GM12878 (cell line): ENCODE data around the gene SARM1. TPM values are rescaled to one million over a fixed set of nuclear protein-coding genes. Genes with fewer than 3 reads are reported as not detected.

Experiments used
- ATAC-seq: fragments of 200-7000 bp; cut with Tn5 transposase; 3 replicates; pipeline ENCODE4 v1.9.1; 2020; ENCODE audit warnings: mild to moderate bottlenecking, moderate library complexity
- BruUV-seq: library from RNA; stranded (reverse); fragments of 400-500 nt; replicated peaks from 2 replicates; lab custom pipeline; 2021; lab: Mats Ljungman, UMichigan
- CTCF ChIA-PET: fragments of 300-600 bp; sonication (Branson Sonifier 250); formaldehyde crosslinking; extraction: SDS; loops from one replicate; lab custom pipeline; 2021; ENCODE audit warnings: inconsistent platforms; lab: Yijun Ruan, JAX
- POLR2A ChIA-PET: fragments of 350-600 bp; formaldehyde crosslinking; extraction: SDS; loops from one replicate; lab custom pipeline; 2021; ENCODE audit warnings: inconsistent platforms; lab: Charles Lee
- RAD21 ChIA-PET: fragments of 300-600 bp; sonication (Branson Sonifier 250); formaldehyde crosslinking; loops from one replicate; lab custom pipeline; 2023; ENCODE audit warnings: antibody characterized with exemption; ENCODE audit not compliant: unreplicated experiment; lab: Charles Lee
- SMC1A ChIA-PET: fragments of 300-600 bp; sonication (Branson Sonifier 250); formaldehyde crosslinking; loops from one replicate; lab custom pipeline; 2023; ENCODE audit not compliant: unreplicated experiment, uncharacterized antibody; lab: Charles Lee
- DNase-seq: peaks from one replicate; pipeline ENCODE4 v3.0.0-alpha.2; 2011; ENCODE audit warnings: low read depth, low spot score
- FAIRE-seq: peaks from 3 replicates; lab custom pipeline; 2011; peaks lifted over from hg19 to GRCh38; lab: Jason Lieb, UNC
- H2AFZ ChIP-seq: 2 replicates; pipeline ENCODE4 v1.6.0; 2011; ENCODE audit warnings: low read depth, low read length, control low read depth; ENCODE audit not compliant: control insufficient read depth
- H3K27ac ChIP-seq: 2 replicates; pipeline ENCODE4 v1.5.1; 2011; ENCODE audit warnings: control low read depth; ENCODE audit not compliant: control insufficient read depth, insufficient read depth
- H3K27me3 ChIP-seq, 2 experiments: replicated peaks in 1 of 2; 2 replicates each; pipeline versions ENCODE4 v1.6.0 to v1.6.1; 2011; ENCODE audit warnings: low read length in 1 of 2; ENCODE audit not compliant: control insufficient read depth in 2 of 2, insufficient read depth in 2 of 2
- H3K36me3 ChIP-seq, 2 experiments: 2 replicates each; pipeline ENCODE4 v1.5.1; 2011; ENCODE audit warnings: low read length in 1 of 2; ENCODE audit not compliant: control insufficient read depth in 2 of 2, insufficient read depth in 2 of 2
- H3K4me1 ChIP-seq: 2 replicates; pipeline ENCODE4 v1.6.1; 2011; ENCODE audit warnings: mild to moderate bottlenecking, low read length, moderate library complexity, mixed read lengths; ENCODE audit not compliant: control insufficient read depth, insufficient read depth
- H3K4me2 ChIP-seq: 2 replicates; pipeline ENCODE4 v1.6.0; 2011; ENCODE audit warnings: control low read depth; ENCODE audit not compliant: control insufficient read depth, insufficient read depth
- H3K4me3 ChIP-seq: fragments of 200-600 bp; sonication (generic); 2 replicates; pipeline ENCODE4 v1.5.1; 2016
- H3K79me2 ChIP-seq: 2 replicates; pipeline ENCODE4 v1.6.0; 2011; ENCODE audit warnings: low read length; ENCODE audit not compliant: control insufficient read depth, insufficient read depth
- H3K9ac ChIP-seq: 2 replicates; pipeline ENCODE4 v1.8.0; 2011; ENCODE audit warnings: low read length, control low read depth, mixed read lengths; ENCODE audit not compliant: control insufficient read depth, insufficient read depth
- H3K9me3 ChIP-seq: replicated peaks from 3 replicates; pipeline ENCODE4 v1.5.1; 2011; ENCODE audit warnings: mild to moderate bottlenecking, low read length; ENCODE audit not compliant: control insufficient read depth, insufficient read depth
- H4K20me1 ChIP-seq: 2 replicates; pipeline ENCODE4 v1.6.0; 2011; ENCODE audit not compliant: control insufficient read depth, insufficient read depth
- CBFB ChIP-seq: IDR thresholded peaks from 2 replicates; pipeline ENCODE4 v1.6.1; 2016; ENCODE audit warnings: antibody characterized with exemption, low read depth
- CUX1 ChIP-seq: IDR thresholded peaks from 2 replicates; pipeline ENCODE4 v1.6.1; 2012; ENCODE audit warnings: improper control_type of control experiment, low read depth, low read length; ENCODE audit not compliant: insufficient replicate concordance
- EGR1 ChIP-seq, 2 experiments: IDR thresholded peaks; 1 replicate in 1 of 2; 2 replicates in 1 of 2; pipeline ENCODE4 v1.6.1; 2011 to 2012; ENCODE audit warnings: low read depth in 2 of 2, low read length in 2 of 2, borderline replicate concordance in 1 of 2, mild to moderate bottlenecking in 1 of 2, moderate library complexity in 1 of 2
- GATAD2B ChIP-seq: fragments of 450-650 bp; conservative IDR thresholded peaks from 2 replicates; pipeline ENCODE4 v1.6.1; 2017; ENCODE audit warnings: low read depth, mild to moderate bottlenecking, moderate library complexity
- HDAC2 ChIP-seq: fragments of 200-600 bp; sonication (generic); IDR thresholded peaks from 2 replicates; pipeline ENCODE4 v1.6.1; 2017
- KDM1A ChIP-seq: fragments of 200-600 bp; sonication (generic); IDR thresholded peaks from 2 replicates; pipeline ENCODE4 v1.6.1; 2016; ENCODE audit warnings: borderline replicate concordance
- MAX ChIP-seq: IDR thresholded peaks from 2 replicates; pipeline ENCODE4 v1.6.1; 2012; ENCODE audit warnings: low read depth, low read length, improper control_type of control experiment
- NR2C1 ChIP-seq: fragments of 450-650 bp; IDR thresholded peaks from 2 replicates; pipeline ENCODE4 v1.6.1; 2017; ENCODE audit warnings: antibody characterized with exemption, mild to moderate bottlenecking, moderate library complexity
- PAX8 ChIP-seq: fragments of 450-650 bp; IDR thresholded peaks from 2 replicates; pipeline ENCODE4 v1.6.1; 2017; ENCODE audit warnings: mild to moderate bottlenecking, moderate library complexity
- POLR2AphosphoS5 ChIP-seq: IDR thresholded peaks from 2 replicates; pipeline ENCODE4 v1.6.1; 2011; ENCODE audit warnings: mild to moderate bottlenecking, low read length, inconsistent platforms
- RCOR1 ChIP-seq: conservative IDR thresholded peaks from 2 replicates; pipeline ENCODE4 v1.6.1; 2012; ENCODE audit warnings: low read depth, low read length, improper control_type of control experiment
- SMAD5 ChIP-seq: IDR thresholded peaks from 2 replicates; pipeline ENCODE4 v1.6.1; 2016; ENCODE audit warnings: antibody characterized with exemption, low read depth
- SP1 ChIP-seq: IDR thresholded peaks from one replicate; pipeline ENCODE4 v1.6.1; 2011; ENCODE audit warnings: low read depth, low read length
- SRF ChIP-seq, 2 experiments: IDR thresholded peaks; 2 replicates each; pipeline ENCODE4 v1.6.1; 2011; ENCODE audit warnings: low read depth in 2 of 2, low read length in 2 of 2, mild to moderate bottlenecking in 1 of 2, moderate library complexity in 1 of 2
- SUPT20H ChIP-seq: IDR thresholded peaks from 2 replicates; pipeline ENCODE4 v1.6.1; 2011; ENCODE audit warnings: low read depth, mild to moderate bottlenecking, low read length, moderate library complexity, borderline replicate concordance; ENCODE audit not compliant: control insufficient read depth
- TARDBP ChIP-seq: IDR thresholded peaks from 2 replicates; pipeline ENCODE4 v1.6.1; 2016; ENCODE audit warnings: borderline replicate concordance
- USF1 ChIP-seq: IDR thresholded peaks from 2 replicates; pipeline ENCODE4 v1.6.1; 2011; ENCODE audit warnings: borderline replicate concordance, low read depth, mild to moderate bottlenecking, moderate library complexity, mixed read lengths, low read length; ENCODE audit not compliant: insufficient read depth; ENCODE audit errors: extremely low read length
- WGBS: methylation state at CpG from one replicate; pipeline ENCODE4 v1.1.6; 2016; ENCODE audit warnings: low lambda C conversion rate; ENCODE audit not compliant: insufficient replicate concordance, insufficient coverage; ENCODE audit errors: missing lambda C conversion rate; 5-methylcytosine and 5-hydroxymethylcytosine counted together
- in situ Hi-C: fragments of 300-500 bp; cut with MboI; formaldehyde crosslinking; loops from 9 replicates; pipeline ENCODE4 v1.14.3; 2018; ENCODE audit warnings: mixed read lengths
- intact Hi-C: fragments of 100-400 bp; cut with micrococcal nuclease; formaldehyde crosslinking; loops from one replicate; pipeline ENCODE4 v1.14.2; 2022; ENCODE audit not compliant: unreplicated experiment
- polyA plus RNA-seq, 11 experiments: library from polyadenylated mRNA; depleted of rRNA in 4 of 11; unstranded in 6 of 11; stranded (reverse) in 5 of 11; fragments of >200 nt; fragmentation: Nextera tagmentation in 4 of 11; fragmentation: Illumina TruSeq in 1 of 11; extraction: Ambion mirVana in 4 of 11; extraction: Trizol in 1 of 11; gene quantifications; 1 replicate in 1 of 11; 2 replicates in 10 of 11; pipeline versions ENCODE4 v1.2.1 to v1.2.3, GENCODE V29; 2011 to 2016; ENCODE audit warnings: inconsistent platforms in 2 of 11, missing spikeins in 2 of 11, low read depth in 1 of 11
- total RNA-seq, 4 experiments: library from RNA; depleted of rRNA in 3 of 4; stranded (reverse); fragments of >200 nt in 3 of 4; fragmentation: Illumina TruSeq in 1 of 4; extraction: Trizol in 1 of 4; gene quantifications; 2 replicates each; pipeline versions ENCODE4 v1.2.1 to v1.2.3, GENCODE V29; 2013 to 2021

The SARM1 gene
- total and polyA plus RNA-seq, 10 of the 15 experiments (the other 5 are each of a cell fraction or from before 2014, with no cell fraction given), result 0.56 to 25.3 (median 11.9) TPM

DNA sequence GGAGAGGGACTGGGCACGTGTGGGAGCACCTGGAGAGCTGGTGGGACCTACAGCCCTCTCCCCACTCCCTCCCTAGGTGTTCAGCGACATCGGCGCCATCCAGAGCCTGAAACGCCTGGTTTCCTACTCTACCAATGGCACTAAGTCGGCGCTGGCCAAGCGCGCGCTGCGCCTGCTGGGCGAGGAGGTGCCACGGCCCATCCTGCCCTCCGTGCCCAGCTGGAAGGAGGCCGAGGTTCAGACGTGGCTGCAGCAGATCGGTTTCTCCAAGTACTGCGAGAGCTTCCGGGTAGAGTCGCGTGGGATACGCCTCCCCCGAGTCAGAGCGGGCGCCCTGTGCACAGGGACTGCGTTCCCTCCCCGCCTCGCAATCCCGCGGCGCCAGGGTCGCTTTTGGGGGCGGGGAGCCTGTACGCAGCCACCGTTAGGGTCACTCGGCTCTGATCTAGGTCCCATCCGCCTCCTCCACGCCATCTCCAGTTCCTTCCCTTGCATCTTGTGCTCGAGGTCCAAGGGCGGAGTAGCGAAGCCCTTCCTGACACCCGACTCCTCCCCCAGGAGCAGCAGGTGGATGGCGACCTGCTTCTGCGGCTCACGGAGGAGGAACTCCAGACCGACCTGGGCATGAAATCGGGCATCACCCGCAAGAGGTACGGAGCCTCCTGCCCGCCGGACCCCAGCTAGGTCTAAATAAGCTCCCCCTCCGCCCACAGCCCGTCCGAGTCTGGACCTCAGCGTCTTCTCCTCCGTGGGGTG lies 13.0 kb downstream of the SARM1 start:
- no peaks in the 10 kb centered on the region for H3K9me3 ChIP-seq
- FAIRE-seq (peak; percentile 62), ATAC-seq (peak; percentile 90), DNase-seq (no peak)
- in situ Hi-C loops (no loop called here), intact Hi-C loops (loop anchor here (5.0 kb wide), 1 partner anchor 98 kb away; no protein-coding TSS in a partner anchor)
- peak overlapping the region; percentile 58 for H3K9ac ChIP-seq
- H3K4me3 ChIP-seq, result peak overlapping the region; percentile 65
- WGBS, result 2% methylated on average over 56 of the region's 56 CpGs
- peak overlapping the region; percentile 61 for H2AFZ ChIP-seq
- POLR2A ChIA-PET, result no interaction called here
- CTCF ChIA-PET, result interaction anchor here (1.7 to 3.6 kb wide), 2 partner anchors 26 to 32 kb away, joined by 4 to 14 read pairs; no protein-coding TSS in a partner anchor
- no peaks in the 10 kb centered on the region; a peak in 2 of 4 replicates for H3K27me3 ChIP-seq
- RAD21 ChIA-PET, result no interaction called here
- 0 out of 2 replicates have a peak overlapping the region, but pooled peaks have one; percentile 1 for H3K27ac ChIP-seq
- no peaks in the 10 kb centered on the region for H3K4me1 ChIP-seq
- no TSS peak for BruUV-seq
- H3K4me2 ChIP-seq, result peak overlapping the region; percentile 82
- H3K79me2 ChIP-seq, result peaks cover 2% of the 10 kb centered on the region; the same call in 1 of the 2 replicates
- H3K36me3 ChIP-seq, result 0 out of 4 replicates have a peak, but pooled peaks cover 0 to 3% of the 10 kb centered on the region in 2 experiments
- SMC1A ChIA-PET, result interaction anchor here (1.0 kb wide), 1 partner anchor 153 kb away, joined by 3 read pairs; no protein-coding TSS in a partner anchor
- H4K20me1 ChIP-seq, result no peaks in the 10 kb centered on the region
- TF ChIP-seq RCOR1, result no peak
- no peak for TF ChIP-seq SUPT20H
- TF ChIP-seq POLR2AphosphoS5, result peak; percentile 79
- 0 out of 2 replicates have a peak, but pooled peaks have one; percentile 20 for TF ChIP-seq TARDBP
- TF ChIP-seq PAX8, result no peak
- TF ChIP-seq MAX, result no peak
- TF ChIP-seq SP1, result no peak
- no peak for TF ChIP-seq KDM1A
- TF ChIP-seq GATAD2B, result no peak
- peak in 1 of 2 experiments; percentile 51; a peak in 1 of 4 replicates for TF ChIP-seq SRF (IDR thresholded peaks at IDR 0.05; ENCODE audit: low read depth in 2 of 2, low read length in 2 of 2)
- TF ChIP-seq SMAD5, result peak; percentile 61; the same call in 1 of the 2 replicates
- TF ChIP-seq NR2C1, result 0 out of 2 replicates have a peak, but pooled peaks have one; percentile 25
- peak; percentile 32; the same call in 1 of the 2 replicates for TF ChIP-seq CBFB
- no peak for TF ChIP-seq CUX1
- TF ChIP-seq EGR1 (IDR thresholded peaks at IDR 0.05; ENCODE audit: borderline replicate concordance in 1 of 2, low read depth in 2 of 2, low read length in 2 of 2), result peak in 1 of 2 experiments; percentile 8; a peak in 2 of 3 replicates
- no peak for TF ChIP-seq HDAC2
- TF ChIP-seq USF1, result no peak
